IMR-90 (cell line): ENCODE measurements around the gene TIMM8A. TPM values are rescaled to one million over a fixed set of nuclear protein-coding genes. Genes with fewer than 3 reads are reported as not detected.
"Not testable (repeated sequence)": the region's sequence is repeated elsewhere in the genome, so short reads cannot be mapped to it uniquely, and the experiment has no call there.

ENCODE experiments used
- ATAC-seq: fragments of 200-7000 bp; cut with Tn5 transposase; 2 replicates; pipeline ENCODE4 v1.9.1; 2020; ENCODE audit warnings: low read depth, mild to moderate bottlenecking, moderate library complexity
- BruUV-seq: library from RNA; stranded (reverse); fragments of 400-500 nt; replicated peaks from 2 replicates; lab custom pipeline; 2021; lab: Mats Ljungman, UMichigan
- CTCF ChIA-PET: fragments of 300-600 bp; formaldehyde crosslinking; extraction: SDS; loops from one replicate; lab custom pipeline; 2021; ENCODE audit warnings: antibody characterized with exemption; lab: Yijun Ruan, JAX
- POLR2A ChIA-PET: fragments of 300-600 bp; sonication (Branson Sonifier 250); formaldehyde crosslinking; loops from one replicate; lab custom pipeline; 2022; ENCODE audit warnings: antibody characterized with exemption; ENCODE audit not compliant: unreplicated experiment; lab: Charles Lee
- DNase-seq: peaks from one replicate; pipeline ENCODE4 v3.0.0; 2013
- H2AFZ ChIP-seq: replicated peaks from 2 replicates; pipeline ENCODE3; 2013; ENCODE audit warnings: low read length, mild to moderate bottlenecking; ENCODE audit not compliant: poor library complexity
- H2AK5ac ChIP-seq: 2 replicates; pipeline ENCODE4 v1.6.1; 2013; ENCODE audit warnings: low read depth, low read length, inconsistent platforms
- H2AK9ac ChIP-seq: replicated peaks from 2 replicates; pipeline ENCODE3; 2013; ENCODE audit warnings: mild to moderate bottlenecking, low read depth, low read length, moderate library complexity; ENCODE audit not compliant: poor library complexity
- H2BK120ac ChIP-seq: 2 replicates; pipeline ENCODE4 v1.6.1; 2013; ENCODE audit warnings: low read depth, low read length, inconsistent platforms
- H2BK15ac ChIP-seq: 3 replicates; pipeline ENCODE4 v1.6.1; 2013; ENCODE audit warnings: low read depth, low read length, inconsistent platforms
- H2BK20ac ChIP-seq: 2 replicates; pipeline ENCODE4 v1.6.1; 2013; ENCODE audit warnings: low read depth, mild to moderate bottlenecking, inconsistent platforms, low read length, moderate library complexity
- H2BK5ac ChIP-seq: 2 replicates; pipeline ENCODE4 v1.6.1; 2013; ENCODE audit warnings: mild to moderate bottlenecking, low read depth, low read length, inconsistent platforms; ENCODE audit not compliant: poor library complexity, severe bottlenecking
- H3K14ac ChIP-seq: replicated peaks from 2 replicates; pipeline ENCODE4 v1.6.1; 2013; ENCODE audit warnings: low read depth, low read length, inconsistent platforms
- H3K18ac ChIP-seq: 2 replicates; pipeline ENCODE4 v1.6.1; 2013; ENCODE audit warnings: low read depth, low read length, control low read depth
- H3K23ac ChIP-seq: 2 replicates; pipeline ENCODE4 v1.6.1; 2013; ENCODE audit warnings: low read depth, low read length, inconsistent platforms
- H3K27ac ChIP-seq: 2 replicates; pipeline ENCODE4 v1.5.1; 2013; ENCODE audit warnings: mild to moderate bottlenecking, control low read depth, low read length; ENCODE audit not compliant: insufficient read depth
- H3K27me3 ChIP-seq: 2 replicates; pipeline ENCODE4 v1.6.1; 2013; ENCODE audit warnings: low read length; ENCODE audit not compliant: control insufficient read depth, insufficient read depth
- H3K36me3 ChIP-seq: 2 replicates; pipeline ENCODE4 v1.6.1; 2013; ENCODE audit warnings: low read length, mixed read lengths; ENCODE audit not compliant: control insufficient read depth, insufficient read depth
- H3K4ac ChIP-seq: 2 replicates; pipeline ENCODE4 v1.6.1; 2013; ENCODE audit warnings: low read depth, low read length, inconsistent platforms
- H3K4me1 ChIP-seq: 2 replicates; pipeline ENCODE4 v1.6.1; 2013; ENCODE audit warnings: low read length, mixed read lengths; ENCODE audit not compliant: control insufficient read depth, insufficient read depth
- H3K4me2 ChIP-seq: 2 replicates; pipeline ENCODE4 v1.6.1; 2013; ENCODE audit warnings: low read depth, mild to moderate bottlenecking, control low read depth, low read length, moderate library complexity
- H3K4me3 ChIP-seq: 2 replicates; pipeline ENCODE4 v1.5.1; 2013; ENCODE audit warnings: low read depth, mild to moderate bottlenecking, control low read depth, low read length, moderate library complexity; ENCODE audit not compliant: insufficient read depth
- H3K56ac ChIP-seq: 2 replicates; pipeline ENCODE4 v1.6.1; 2013; ENCODE audit warnings: low read length, inconsistent platforms; ENCODE audit not compliant: insufficient read depth; ENCODE audit errors: extremely low read depth
- H3K79me1 ChIP-seq, 2 experiments: 2 replicates each; pipeline ENCODE4 v1.6.1; 2013; ENCODE audit warnings: low read length in 2 of 2, inconsistent platforms in 1 of 2, low read depth in 1 of 2
- H3K9ac ChIP-seq: 2 replicates; pipeline ENCODE4 v1.6.1; 2013; ENCODE audit warnings: low read depth, low read length, control low read depth
- H3K9me1 ChIP-seq: 2 replicates; pipeline ENCODE4 v1.6.1; 2013; ENCODE audit warnings: low read length, inconsistent platforms; ENCODE audit not compliant: insufficient read depth
- H3K9me3 ChIP-seq: 2 replicates; pipeline ENCODE4 v1.6.1; 2013; ENCODE audit warnings: low read length; ENCODE audit not compliant: control insufficient read depth, insufficient read depth
- H4K20me1 ChIP-seq: 2 replicates; pipeline ENCODE4 v1.6.1; 2013; ENCODE audit warnings: low read length, inconsistent platforms; ENCODE audit not compliant: insufficient read depth
- H4K5ac ChIP-seq: 2 replicates; pipeline ENCODE4 v1.6.1; 2013; ENCODE audit warnings: mild to moderate bottlenecking, low read depth, low read length, control low read depth
- H4K8ac ChIP-seq, 2 experiments: 2 replicates each; pipeline ENCODE4 v1.6.1; 2013; ENCODE audit warnings: low read depth in 2 of 2, low read length in 2 of 2, control low read depth in 1 of 2, inconsistent platforms in 1 of 2
- H4K91ac ChIP-seq: 2 replicates; pipeline ENCODE4 v1.6.1; 2013; ENCODE audit warnings: low read depth, low read length, inconsistent platforms; ENCODE audit not compliant: insufficient read depth
- WGBS, 2 experiments: methylation state at CpG; one replicate each; pipeline versions ENCODE4 v1.1.5 to v1.1.7; 2013; ENCODE audit warnings: missing lambda C conversion rate in 2 of 2; ENCODE audit not compliant: insufficient read length in 1 of 2; ENCODE audit errors: extremely low coverage in 2 of 2; 5-methylcytosine and 5-hydroxymethylcytosine counted together
- dilution Hi-C: fragments of 300-500 bp; cut with HindIII; formaldehyde crosslinking; loops from one replicate; pipeline ENCODE4 v1.14.3; 2018; ENCODE audit warnings: low sequenced_read_pairs; ENCODE audit not compliant: unreplicated experiment
- in situ Hi-C: fragments of 300-500 bp; cut with MboI; formaldehyde crosslinking; loops from 3 replicates; pipeline ENCODE4 v1.14.3; 2019; ENCODE audit warnings: low sequenced_read_pairs, inconsistent platforms, mixed read lengths
- intact Hi-C: fragments of 100-400 bp; cut with micrococcal nuclease; formaldehyde crosslinking; loops from 2 replicates; pipeline ENCODE4 v1.10.0; 2022
- polyA plus RNA-seq, 3 experiments: library from polyadenylated mRNA; depleted of rRNA; stranded (reverse); fragments of >200 nt; gene quantifications; 2 replicates each; pipeline ENCODE4 v1.2.3, GENCODE V29; 2012; ENCODE audit warnings: low replicate concordance in 1 of 3
- total RNA-seq: library from RNA; depleted of rRNA; stranded (reverse); fragments of >200 nt; gene quantifications from 2 replicates; pipeline ENCODE4 v1.2.3, GENCODE V29; 2012

Gene TIMM8A
- total and polyA plus RNA-seq, 2 of the 4 experiments (the other 2 are of a cell fraction), result 2.2 to 11.6 TPM

- H2BK5ac ChIP-seq, H4K20me1 ChIP-seq, H2AFZ ChIP-seq, H3K14ac ChIP-seq, intact Hi-C loops, H4K91ac ChIP-seq, H3K4ac ChIP-seq, H3K4me3 ChIP-seq, H3K4me1 ChIP-seq, H4K5ac ChIP-seq, H3K56ac ChIP-seq, H3K36me3 ChIP-seq, H2AK9ac ChIP-seq, in situ Hi-C loops, H2BK15ac ChIP-seq, BruUV-seq, H3K79me1 ChIP-seq, H2BK20ac ChIP-seq, H3K9me3 ChIP-seq, H3K23ac ChIP-seq, CTCF ChIA-PET, H3K9ac ChIP-seq, H3K4me2 ChIP-seq, ATAC-seq, DNase-seq, H2AK5ac ChIP-seq, H4K8ac ChIP-seq, H3K18ac ChIP-seq, dilution Hi-C loops, H3K27ac ChIP-seq, H2BK120ac ChIP-seq, H3K27me3 ChIP-seq, H3K9me1 ChIP-seq, POLR2A ChIA-PET: not testable (repeated sequence)
- no CpG with 5 or more reads among the region's 3 CpGs for WGBS, 2 experiments
Measured at GRCh38 chrX:101326600-101326999, 21.9 kb downstream of the TIMM8A start.
